ENCODE results near the gene HNRNPA0. TPM values are rescaled to one million over a fixed set of nuclear protein-coding genes. Genes with fewer than 3 reads are reported as not detected.

HNRNPA0 gene
- total and polyA plus RNA-seq, 9 of the 15 experiments (the other 6 are each of a cell fraction or from before 2014, with no cell fraction given): 5.0 to 33.3 (median 10.7) TPM

DNA sequence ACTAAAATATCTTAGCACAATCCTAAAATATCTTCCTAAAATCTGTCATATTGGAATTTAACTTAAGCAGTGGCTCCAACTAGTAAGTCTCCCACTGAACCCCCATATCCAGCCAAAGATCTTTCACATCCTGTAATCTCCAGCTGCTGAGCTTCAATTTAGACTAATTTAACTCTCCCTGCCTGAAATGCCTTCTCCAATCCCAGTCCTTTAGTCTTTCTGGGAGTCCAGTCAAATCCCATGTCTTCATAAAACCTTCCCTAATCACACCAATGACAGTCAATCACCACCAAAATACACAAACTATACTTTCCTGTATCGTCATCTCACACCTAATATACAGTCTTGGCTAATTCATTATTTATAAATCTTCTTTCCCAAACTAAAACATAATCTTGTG is 17.7 kb downstream of the HNRNPA0 start:
- Histone ChIP-seq H3K79me2 (ENCODE audit: control insufficient read depth, insufficient read depth, low read length) (no peaks in the 10 kb centered on the region), H3K27me3 (ENCODE audit: control insufficient read depth in 2 of 2, insufficient read depth in 2 of 2, low read length in 2 of 2) (peaks cover 12 to 25% of the 10 kb centered on the region in 2 experiments; a peak in 4 of 5 replicates), H3K4me2 (ENCODE audit: insufficient read depth, low read length) (no peak overlapping the region), H4K20me1 (replicated peaks; ENCODE audit: control insufficient read depth, insufficient read depth, low read length) (no peaks in the 10 kb centered on the region), H3K9me1 (ENCODE audit: control insufficient read depth, insufficient read depth, low read length) (no peaks in the 10 kb centered on the region), H3K4me3 (no peak overlapping the region), H3K9ac (ENCODE audit: insufficient read depth in 1 of 2, low read depth in 2 of 2, low read length in 2 of 2) (no peak overlapping the region), H2AFZ (ENCODE audit: low read depth, low read length) (no peak overlapping the region), H3K36me3 (ENCODE audit: control insufficient read depth, insufficient read depth, low read length) (no peaks in the 10 kb centered on the region), H3K9me3 (replicated peaks; ENCODE audit: control insufficient read depth, insufficient read depth, low read depth, low read length) (no peaks in the 10 kb centered on the region), H3K27ac (ENCODE audit: extremely low read depth, low read depth, low read length) (no peak overlapping the region), H3K4me1 (replicated peaks in 1 of 2; ENCODE audit: control insufficient read depth in 2 of 2, insufficient read depth in 2 of 2, low read length in 2 of 2) (no peaks in the 10 kb centered on the region; a peak in 1 of 5 replicates)
- ATAC-seq: no peak
- intact Hi-C loops (cut with micrococcal nuclease): no loop called here
- in situ Hi-C loops (cut with MboI): no loop called here
- POLR2A ChIA-PET: interaction anchor here (0.9 to 1.3 kb wide), 2 partner anchors 9 to 17 kb away, joined by 3 read pairs; no protein-coding TSS in a partner anchor
- FAIRE-seq: no peak
- WGBS (ENCODE audit: insufficient coverage, low coverage, missing lambda C conversion rate): 0% methylated on average over 1 of the region's 1 CpG
- no TSS peak for BruUV-seq (replicated peaks)
- DNase-seq (ENCODE audit: extremely low read depth in 1 of 4, low spot score in 3 of 4): no peak
- CTCF ChIA-PET (ENCODE audit: low intra/inter-chr PET ratio): no interaction called here
- no peak for TF ChIP-seq ZNF133 (CRISPR knock-in tag; IDR thresholded peaks at IDR 0.05)
- TF ChIP-seq, protein P1, sequence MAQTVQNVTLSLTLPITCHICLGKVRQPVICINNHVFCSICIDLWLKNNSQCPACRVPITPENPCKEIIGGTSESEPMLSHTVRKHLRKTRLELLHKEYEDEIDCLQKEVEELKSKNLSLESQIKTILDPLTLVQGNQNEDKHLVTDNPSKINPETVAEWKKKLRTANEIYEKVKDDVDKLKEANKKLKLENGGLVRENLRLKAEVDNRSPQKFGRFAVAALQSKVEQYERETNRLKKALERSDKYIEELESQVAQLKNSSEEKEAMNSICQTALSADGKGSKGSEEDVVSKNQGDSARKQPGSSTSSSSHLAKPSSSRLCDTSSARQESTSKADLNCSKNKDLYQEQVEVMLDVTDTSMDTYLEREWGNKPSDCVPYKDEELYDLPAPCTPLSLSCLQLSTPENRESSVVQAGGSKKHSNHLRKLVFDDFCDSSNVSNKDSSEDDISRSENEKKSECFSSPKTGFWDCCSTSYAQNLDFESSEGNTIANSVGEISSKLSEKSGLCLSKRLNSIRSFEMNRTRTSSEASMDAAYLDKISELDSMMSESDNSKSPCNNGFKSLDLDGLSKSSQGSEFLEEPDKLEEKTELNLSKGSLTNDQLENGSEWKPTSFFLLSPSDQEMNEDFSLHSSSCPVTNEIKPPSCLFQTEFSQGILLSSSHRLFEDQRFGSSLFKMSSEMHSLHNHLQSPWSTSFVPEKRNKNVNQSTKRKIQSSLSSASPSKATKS (CRISPR knock-in tag; IDR thresholded peaks at IDR 0.05): no peak
- no peak for TF ChIP-seq GTF2A2 (tag; IDR thresholded peaks at IDR 0.05)
- no peak for TF ChIP-seq ZFPM2 (CRISPR knock-in tag; IDR thresholded peaks at IDR 0.05)
- TF ChIP-seq NR2C1 (IDR thresholded peaks at IDR 0.05): no peak
- no peak for TF ChIP-seq NR2C1 (tag; IDR thresholded peaks at IDR 0.05)
- TF ChIP-seq, protein P2, sequence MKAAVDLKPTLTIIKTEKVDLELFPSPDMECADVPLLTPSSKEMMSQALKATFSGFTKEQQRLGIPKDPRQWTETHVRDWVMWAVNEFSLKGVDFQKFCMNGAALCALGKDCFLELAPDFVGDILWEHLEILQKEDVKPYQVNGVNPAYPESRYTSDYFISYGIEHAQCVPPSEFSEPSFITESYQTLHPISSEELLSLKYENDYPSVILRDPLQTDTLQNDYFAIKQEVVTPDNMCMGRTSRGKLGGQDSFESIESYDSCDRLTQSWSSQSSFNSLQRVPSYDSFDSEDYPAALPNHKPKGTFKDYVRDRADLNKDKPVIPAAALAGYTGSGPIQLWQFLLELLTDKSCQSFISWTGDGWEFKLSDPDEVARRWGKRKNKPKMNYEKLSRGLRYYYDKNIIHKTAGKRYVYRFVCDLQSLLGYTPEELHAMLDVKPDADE (conservative IDR thresholded peaks at IDR 0.05; ENCODE audit: control insufficient read depth, low read depth, low read length): no peak
- no peak for TF ChIP-seq ZNF785 (CRISPR knock-in tag; IDR thresholded peaks at IDR 0.05)
- no peak for TF ChIP-seq TAF7 (tag; IDR thresholded peaks at IDR 0.05)
- no peak for TF ChIP-seq BRF1 (IDR thresholded peaks at IDR 0.05; ENCODE audit: borderline replicate concordance, extremely low read depth, insufficient read length)
- TF ChIP-seq BCOR (IDR thresholded peaks at IDR 0.05): no peak
- TF ChIP-seq MAFK (IDR thresholded peaks at IDR 0.05; ENCODE audit: low read length): no peak
- no peak for TF ChIP-seq YY1 (IDR thresholded peaks at IDR 0.05; ENCODE audit: borderline replicate concordance in 1 of 3, control insufficient read depth in 1 of 3, extremely low read depth in 1 of 3, insufficient read depth in 3 of 3, insufficient read length in 1 of 3, insufficient replicate concordance in 2 of 3, low read depth in 1 of 3, low read length in 2 of 3)
- no peak for TF ChIP-seq ZNF24 (IDR thresholded peaks at IDR 0.05)
- TF ChIP-seq, protein P3, sequence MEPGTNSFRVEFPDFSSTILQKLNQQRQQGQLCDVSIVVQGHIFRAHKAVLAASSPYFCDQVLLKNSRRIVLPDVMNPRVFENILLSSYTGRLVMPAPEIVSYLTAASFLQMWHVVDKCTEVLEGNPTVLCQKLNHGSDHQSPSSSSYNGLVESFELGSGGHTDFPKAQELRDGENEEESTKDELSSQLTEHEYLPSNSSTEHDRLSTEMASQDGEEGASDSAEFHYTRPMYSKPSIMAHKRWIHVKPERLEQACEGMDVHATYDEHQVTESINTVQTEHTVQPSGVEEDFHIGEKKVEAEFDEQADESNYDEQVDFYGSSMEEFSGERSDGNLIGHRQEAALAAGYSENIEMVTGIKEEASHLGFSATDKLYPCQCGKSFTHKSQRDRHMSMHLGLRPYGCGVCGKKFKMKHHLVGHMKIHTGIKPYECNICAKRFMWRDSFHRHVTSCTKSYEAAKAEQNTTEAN (CRISPR knock-in tag; IDR thresholded peaks at IDR 0.05): no peak
- no peak for TF ChIP-seq XRCC3 (IDR thresholded peaks at IDR 0.05)
- TF ChIP-seq BDP1 (IDR thresholded peaks at IDR 0.05; ENCODE audit: insufficient read depth, insufficient read length): no peak
- TF ChIP-seq, protein P4, sequence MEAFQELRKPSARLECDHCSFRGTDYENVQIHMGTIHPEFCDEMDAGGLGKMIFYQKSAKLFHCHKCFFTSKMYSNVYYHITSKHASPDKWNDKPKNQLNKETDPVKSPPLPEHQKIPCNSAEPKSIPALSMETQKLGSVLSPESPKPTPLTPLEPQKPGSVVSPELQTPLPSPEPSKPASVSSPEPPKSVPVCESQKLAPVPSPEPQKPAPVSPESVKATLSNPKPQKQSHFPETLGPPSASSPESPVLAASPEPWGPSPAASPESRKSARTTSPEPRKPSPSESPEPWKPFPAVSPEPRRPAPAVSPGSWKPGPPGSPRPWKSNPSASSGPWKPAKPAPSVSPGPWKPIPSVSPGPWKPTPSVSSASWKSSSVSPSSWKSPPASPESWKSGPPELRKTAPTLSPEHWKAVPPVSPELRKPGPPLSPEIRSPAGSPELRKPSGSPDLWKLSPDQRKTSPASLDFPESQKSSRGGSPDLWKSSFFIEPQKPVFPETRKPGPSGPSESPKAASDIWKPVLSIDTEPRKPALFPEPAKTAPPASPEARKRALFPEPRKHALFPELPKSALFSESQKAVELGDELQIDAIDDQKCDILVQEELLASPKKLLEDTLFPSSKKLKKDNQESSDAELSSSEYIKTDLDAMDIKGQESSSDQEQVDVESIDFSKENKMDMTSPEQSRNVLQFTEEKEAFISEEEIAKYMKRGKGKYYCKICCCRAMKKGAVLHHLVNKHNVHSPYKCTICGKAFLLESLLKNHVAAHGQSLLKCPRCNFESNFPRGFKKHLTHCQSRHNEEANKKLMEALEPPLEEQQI (IDR thresholded peaks at IDR 0.05): no peak

Data from K562 (cell line).